IMR-90 (cell line): ENCODE results near the gene ZC3H7B.

ENCODE experiments used
- CEBPB ChIP-seq: IDR thresholded peaks from 2 replicates; pipeline ENCODE4 v1.6.1; 2012; ENCODE audit warnings: low read depth, low read length, improper control_type of control experiment
- CHD1 ChIP-seq: IDR thresholded peaks from 2 replicates; pipeline ENCODE4 v1.6.1; 2012; ENCODE audit warnings: low read depth, low read length, improper control_type of control experiment
- FOS ChIP-seq: fragments of 150-350 bp; IDR thresholded peaks from 2 replicates; pipeline ENCODE4 v1.6.1; 2016; ENCODE audit warnings: low read depth, low read length
- MAFK ChIP-seq: IDR thresholded peaks from 2 replicates; pipeline ENCODE4 v1.6.1; 2012; ENCODE audit warnings: low read depth, low read length, improper control_type of control experiment
- MAZ ChIP-seq: IDR thresholded peaks from 2 replicates; pipeline ENCODE4 v1.6.1; 2012; ENCODE audit warnings: low read depth, mild to moderate bottlenecking, low read length, improper control_type of control experiment, moderate library complexity, borderline replicate concordance
- POLR2A ChIP-seq: IDR thresholded peaks from 2 replicates; pipeline ENCODE4 v1.6.1; 2012; ENCODE audit warnings: mild to moderate bottlenecking, low read depth, low read length
- RAD21 ChIP-seq: IDR thresholded peaks from 2 replicates; pipeline ENCODE4 v1.6.1; 2012; ENCODE audit warnings: low read length, improper control_type of control experiment
- RCOR1 ChIP-seq: IDR thresholded peaks from 2 replicates; pipeline ENCODE4 v1.6.1; 2012; ENCODE audit warnings: mild to moderate bottlenecking, low read length, improper control_type of control experiment; ENCODE audit not compliant: insufficient replicate concordance
- RFX5 ChIP-seq: IDR thresholded peaks from 2 replicates; pipeline ENCODE4 v1.8.0; 2012; ENCODE audit warnings: low read depth, mild to moderate bottlenecking, low read length, moderate library complexity
- SMC3 ChIP-seq: fragments of 150-350 bp; IDR thresholded peaks from 2 replicates; pipeline ENCODE4 v1.6.1; 2016; ENCODE audit warnings: low read depth, mild to moderate bottlenecking, antibody characterized with exemption, low read length, moderate library complexity
- TF ChIP-seq, protein P1 (sequence below): conservative IDR thresholded peaks from 2 replicates; pipeline ENCODE4 v1.5.1; 2012; ENCODE audit warnings: mild to moderate bottlenecking, low read depth, low read length, improper control_type of control experiment

DNA sequence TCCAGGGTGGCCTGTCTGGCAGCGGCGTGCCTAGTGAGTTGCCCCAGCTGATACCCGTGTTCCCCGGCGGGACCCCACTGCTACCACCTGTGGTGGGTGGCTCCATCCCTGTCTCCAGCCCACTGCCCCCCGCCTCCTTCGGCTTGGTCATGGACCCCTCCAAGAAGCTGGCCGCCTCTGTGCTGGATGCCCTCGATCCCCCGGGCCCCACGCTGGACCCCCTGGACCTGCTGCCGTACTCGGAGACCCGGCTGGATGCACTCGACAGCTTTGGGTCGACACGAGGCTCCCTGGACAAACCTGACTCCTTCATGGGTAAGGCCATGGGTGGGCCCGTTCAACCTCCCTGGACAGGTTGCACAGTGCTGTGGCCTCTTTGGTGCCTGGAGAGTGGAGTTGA, 38.5 kb downstream of the ZC3H7B start:
- TF ChIP-seq RCOR1 = no peak
- TF ChIP-seq CEBPB = no peak
- TF ChIP-seq, protein P1, sequence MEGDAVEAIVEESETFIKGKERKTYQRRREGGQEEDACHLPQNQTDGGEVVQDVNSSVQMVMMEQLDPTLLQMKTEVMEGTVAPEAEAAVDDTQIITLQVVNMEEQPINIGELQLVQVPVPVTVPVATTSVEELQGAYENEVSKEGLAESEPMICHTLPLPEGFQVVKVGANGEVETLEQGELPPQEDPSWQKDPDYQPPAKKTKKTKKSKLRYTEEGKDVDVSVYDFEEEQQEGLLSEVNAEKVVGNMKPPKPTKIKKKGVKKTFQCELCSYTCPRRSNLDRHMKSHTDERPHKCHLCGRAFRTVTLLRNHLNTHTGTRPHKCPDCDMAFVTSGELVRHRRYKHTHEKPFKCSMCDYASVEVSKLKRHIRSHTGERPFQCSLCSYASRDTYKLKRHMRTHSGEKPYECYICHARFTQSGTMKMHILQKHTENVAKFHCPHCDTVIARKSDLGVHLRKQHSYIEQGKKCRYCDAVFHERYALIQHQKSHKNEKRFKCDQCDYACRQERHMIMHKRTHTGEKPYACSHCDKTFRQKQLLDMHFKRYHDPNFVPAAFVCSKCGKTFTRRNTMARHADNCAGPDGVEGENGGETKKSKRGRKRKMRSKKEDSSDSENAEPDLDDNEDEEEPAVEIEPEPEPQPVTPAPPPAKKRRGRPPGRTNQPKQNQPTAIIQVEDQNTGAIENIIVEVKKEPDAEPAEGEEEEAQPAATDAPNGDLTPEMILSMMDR = no peak
- no peak for TF ChIP-seq RAD21
- no peak for TF ChIP-seq CHD1
- no peak for TF ChIP-seq POLR2A
- no peak for TF ChIP-seq SMC3
- TF ChIP-seq MAZ = no peak
- TF ChIP-seq FOS = no peak
- TF ChIP-seq RFX5 = no peak
- no peak for TF ChIP-seq MAFK
